Peyer's patch (tissue), 4 donors: ENCODE measurements around the gene ALDH1A2.

ENCODE experiments used
- CTCF ChIP-seq, 6 experiments: fragments of 450-650 bp in 4 of 6; fragments of 200-600 bp in 2 of 6; sonication (generic) in 1 of 6; IDR thresholded peaks; one replicate each; pipeline ENCODE4 v1.5.1; 2017 to 2019; ENCODE audit warnings: antibody characterized with exemption in 6 of 6, mild to moderate bottlenecking in 3 of 6, moderate library complexity in 1 of 6
- POLR2A ChIP-seq, 2 donors: fragments of 450-650 bp; IDR thresholded peaks; one replicate each; pipeline ENCODE4 v1.5.1; 2017; ENCODE audit warnings: antibody characterized with exemption in 2 of 2, mild to moderate bottlenecking in 2 of 2, moderate library complexity in 2 of 2

GRCh38 chr15:58062983-58063382, 2.5 kb downstream of the ALDH1A2 start:
- TF ChIP-seq CTCF (IDR thresholded peaks at IDR 0.05) (no peak), POLR2A (IDR thresholded peaks at IDR 0.05) (no peak)
